GM20431 (cell line): ENCODE results near the gene CYREN.

Experiments used
- in situ Hi-C: fragments of 300-500 bp; cut with MseI, MboI; formaldehyde crosslinking; loops from one replicate; pipeline ENCODE4 v1.15.0; 2020; ENCODE audit warnings: low sequenced_read_pairs; ENCODE audit not compliant: unreplicated experiment

The CYREN gene

GRCh38 chr7:135197906-135198655 is 27.6 kb upstream of the CYREN start:
- in situ Hi-C loops, result loop anchor here (25.0 kb wide), 1 partner anchor 561 kb away; the partner anchor contains the start of gene BPGM

GRCh38 chr7:135197343-135197742 is 26.8 kb upstream of the CYREN start:
- in situ Hi-C loops, result loop anchor here (25.0 kb wide), 1 partner anchor 560 kb away; the partner anchor contains the start of gene BPGM

- in situ Hi-C loops, result loop anchor here (25.0 kb wide), 1 partner anchor 559 kb away; the partner anchor contains the start of gene BPGM
Measured at GRCh38 chr7:135195968-135196629, 25.6 kb upstream of the CYREN start.

GRCh38 chr7:135195156-135195555 is 24.6 kb upstream of the CYREN start:
- in situ Hi-C loops, result loop anchor here (25.0 kb wide), 1 partner anchor 558 kb away; the partner anchor contains the start of gene BPGM

DNA sequence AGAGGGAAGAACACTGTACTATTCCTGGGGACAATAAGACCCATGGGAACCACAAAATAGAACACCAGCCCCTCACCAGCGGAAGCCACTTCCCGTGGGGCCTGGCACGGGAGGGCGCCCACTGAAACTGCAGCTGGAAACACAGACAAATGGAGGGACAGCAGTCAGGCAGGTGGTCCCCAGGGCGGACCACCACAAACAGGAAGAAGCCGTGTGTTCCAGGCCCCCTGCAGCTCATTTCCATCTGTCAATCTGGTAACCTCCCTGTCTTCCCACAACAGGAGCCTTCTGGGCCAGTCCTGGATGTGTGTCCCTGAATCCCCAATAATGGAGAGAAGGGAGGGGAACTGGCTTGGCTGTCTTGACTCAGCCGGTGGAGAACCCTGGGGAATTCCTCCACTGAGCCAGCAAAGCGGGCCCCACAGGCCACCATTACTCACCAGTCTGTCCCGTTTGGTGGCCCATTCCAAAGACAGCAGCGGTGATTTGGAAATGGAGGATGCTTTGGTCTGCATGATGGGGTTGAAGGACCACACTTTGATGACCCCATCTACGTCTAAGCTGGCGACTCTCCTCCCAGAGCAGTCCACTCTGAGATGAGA is 24.1 kb upstream of the CYREN start:
- in situ Hi-C loops, result loop anchor here (25.0 kb wide), 1 partner anchor 557 kb away; the partner anchor contains the start of gene BPGM

DNA sequence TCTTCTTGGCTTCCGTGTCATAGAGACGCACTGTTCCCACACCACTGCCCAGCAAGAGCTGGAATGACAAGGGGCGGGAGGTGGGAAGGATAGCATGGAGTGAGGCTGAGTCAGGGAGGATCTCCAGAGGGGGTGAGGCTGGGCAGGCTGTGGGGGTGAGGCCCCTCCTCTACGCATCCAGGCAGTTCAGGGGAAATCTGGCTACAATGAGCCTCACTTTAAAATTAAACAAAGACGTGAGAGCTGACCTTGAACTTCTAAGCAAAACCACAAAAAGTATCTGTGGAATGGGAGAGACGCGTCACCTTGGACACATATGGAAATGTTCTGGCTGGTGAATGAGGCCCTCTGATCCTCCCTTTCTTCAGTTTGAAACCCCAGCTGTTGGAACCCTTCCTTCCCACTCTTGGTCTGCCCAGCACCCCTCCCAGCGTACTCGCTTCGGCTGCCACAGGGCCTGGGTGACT is 23.1 kb upstream of the CYREN start:
- in situ Hi-C loops, result loop anchor here (25.0 kb wide), 1 partner anchor 556 kb away; the partner anchor contains the start of gene BPGM

GRCh38 chr7:135192914-135193536 is 22.5 kb upstream of the CYREN start:
- in situ Hi-C loops, result loop anchor here (25.0 kb wide), 1 partner anchor 556 kb away; the partner anchor contains the start of gene BPGM

GRCh38 chr7:135190703-135191102 is 20.2 kb upstream of the CYREN start:
- in situ Hi-C loops, result loop anchor here (25.0 kb wide), 1 partner anchor 553 kb away; the partner anchor contains the start of gene BPGM

GRCh38 chr7:135189961-135190360 is 19.5 kb upstream of the CYREN start:
- in situ Hi-C loops, result loop anchor here (25.0 kb wide), 1 partner anchor 553 kb away; the partner anchor contains the start of gene BPGM

DNA sequence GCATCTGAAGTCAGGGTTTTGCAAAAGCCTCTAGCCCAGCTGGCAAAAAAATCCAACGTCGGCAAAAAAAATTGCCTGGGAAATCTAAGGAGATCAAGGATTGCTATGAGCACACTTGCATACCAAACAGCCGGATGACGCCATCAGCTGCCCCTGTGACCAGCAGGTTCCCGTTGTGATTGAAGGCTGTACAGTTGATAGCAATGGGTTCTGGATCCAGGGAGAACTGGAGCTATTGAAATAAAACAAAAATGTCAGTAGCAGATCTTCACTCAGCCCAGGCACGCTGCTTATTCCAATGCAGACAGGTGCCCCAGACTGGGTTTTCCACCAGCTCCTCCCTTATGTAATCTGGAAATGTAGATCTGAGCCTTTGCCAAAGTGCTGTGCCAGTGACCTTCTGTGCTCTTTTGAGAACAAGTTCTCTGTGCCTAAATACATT is 18.7 kb upstream of the CYREN start:
- in situ Hi-C loops, result loop anchor here (25.0 kb wide), 1 partner anchor 552 kb away; the partner anchor contains the start of gene BPGM

DNA sequence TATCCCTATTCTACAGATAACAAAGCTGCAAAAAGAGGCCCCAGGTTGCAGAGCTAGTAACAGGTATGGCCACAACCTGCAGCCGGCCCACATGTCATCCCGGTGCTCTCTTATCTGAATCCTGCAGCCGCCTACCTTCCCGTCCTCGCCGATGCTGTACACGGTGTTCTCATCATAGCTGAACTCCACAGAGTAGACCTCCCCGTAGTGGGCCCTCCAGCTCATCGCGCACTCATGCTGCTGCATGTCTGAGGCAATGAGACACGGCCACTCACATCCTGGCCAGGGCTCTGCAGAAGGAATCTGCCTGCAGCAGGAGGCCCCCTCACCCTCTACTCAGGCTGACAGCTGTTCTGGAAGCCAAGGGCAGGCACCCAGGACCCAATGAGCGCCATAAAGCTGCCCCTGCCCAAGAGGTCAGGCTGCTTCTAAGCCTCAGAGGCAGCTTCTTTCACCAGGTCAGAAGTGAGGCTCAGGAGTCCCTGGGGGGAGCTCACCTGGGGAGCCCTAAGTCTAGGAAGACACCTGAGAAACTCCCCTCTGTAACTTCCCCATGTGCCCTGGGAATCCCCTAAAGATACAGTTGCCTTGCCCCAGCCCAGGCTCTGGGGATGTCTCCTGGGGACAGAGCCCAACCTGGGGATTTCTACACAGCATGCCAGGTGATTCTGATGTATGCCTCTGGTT is 17.9 kb upstream of the CYREN start:
- in situ Hi-C loops, result loop anchor here (25.0 kb wide), 1 partner anchor 551 kb away; the partner anchor contains the start of gene BPGM

DNA sequence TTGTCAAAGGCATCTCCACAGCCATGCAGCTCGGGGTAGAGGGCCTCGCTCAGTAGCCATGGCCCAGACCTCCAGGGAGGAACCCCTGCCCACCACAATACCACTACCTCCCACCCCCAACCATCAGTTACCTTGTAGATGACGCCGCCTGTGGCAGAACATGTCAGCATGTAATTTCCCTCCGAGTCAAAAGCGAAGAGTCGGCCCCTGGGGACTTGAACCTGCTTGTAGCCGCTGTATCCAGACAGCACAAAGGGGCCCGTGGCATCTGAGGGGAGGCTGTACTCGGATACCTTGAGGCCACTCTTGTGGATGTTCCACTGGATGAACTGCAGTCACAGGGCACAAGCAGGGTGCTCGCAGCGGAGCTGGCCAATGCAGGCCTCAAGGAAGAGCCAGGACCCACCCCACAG is 16.3 kb upstream of the CYREN start:
- in situ Hi-C loops, result loop anchor here (25.0 kb wide), 1 partner anchor 550 kb away; the partner anchor contains the start of gene BPGM

DNA sequence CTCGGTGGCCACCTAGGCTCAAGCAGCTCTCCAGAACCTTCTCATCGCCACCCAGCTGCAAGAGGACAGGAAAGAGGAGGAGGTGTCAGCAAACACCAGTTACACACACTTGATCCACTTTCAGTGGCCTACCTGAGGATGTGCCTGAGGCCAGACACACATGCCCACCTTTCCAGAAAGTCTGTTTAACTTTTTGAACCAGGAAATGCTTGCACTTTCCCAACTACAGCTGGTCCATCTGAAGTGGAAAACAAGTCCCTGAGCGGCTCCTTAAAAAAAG is 15.7 kb upstream of the CYREN start:
- in situ Hi-C loops, result loop anchor here (25.0 kb wide), 1 partner anchor 549 kb away; the partner anchor contains the start of gene BPGM

- in situ Hi-C loops, result loop anchor here (25.0 kb wide), 1 partner anchor 548 kb away; the partner anchor contains the start of gene BPGM
Measured at GRCh38 chr7:135185471-135186260, 15.2 kb upstream of the CYREN start.

DNA sequence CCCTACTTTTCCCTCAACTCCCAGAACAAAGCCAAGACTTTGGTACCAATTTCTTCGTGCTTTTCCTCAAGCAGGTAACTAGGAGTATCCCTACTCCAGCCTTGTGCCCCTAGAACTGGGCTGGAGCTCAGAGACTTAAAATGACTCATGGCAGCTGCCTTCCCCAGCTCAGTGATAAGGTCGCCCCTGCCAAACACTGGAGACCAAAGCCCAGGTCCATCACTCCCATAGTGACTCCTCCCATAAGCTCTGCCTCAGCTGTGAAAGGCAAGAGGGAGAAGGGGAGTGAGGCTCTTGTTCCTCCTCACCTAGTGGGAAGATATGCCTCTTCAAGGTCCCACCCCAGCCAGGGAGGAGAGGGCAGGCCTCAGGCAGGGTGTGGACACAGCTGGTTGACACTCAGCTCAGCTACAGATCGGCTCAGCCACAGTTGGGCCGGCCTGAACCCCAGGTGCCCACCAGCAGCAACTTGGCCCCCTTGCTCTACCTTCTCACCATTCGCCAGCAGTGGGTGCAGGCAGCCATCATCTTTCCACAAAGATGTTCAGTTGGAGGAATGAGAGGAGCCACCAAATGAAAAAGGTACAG is 13.8 kb upstream of the CYREN start:
- in situ Hi-C loops, result loop anchor here (25.0 kb wide), 1 partner anchor 547 kb away; the partner anchor contains the start of gene BPGM

GRCh38 chr7:135183478-135183877 is 13.0 kb upstream of the CYREN start:
- in situ Hi-C loops, result loop anchor here (25.0 kb wide), 1 partner anchor 546 kb away; the partner anchor contains the start of gene BPGM

GRCh38 chr7:135181929-135182678 is 11.6 kb upstream of the CYREN start:
- in situ Hi-C loops, result loop anchor here (25.0 kb wide), 1 partner anchor 545 kb away; the partner anchor contains the start of gene BPGM
